Coronary artery (tissue), 2 donors: Measurements from ENCODE around the gene HOXC5.

Experiments
- DNase-seq: peaks from one replicate; pipeline ENCODE4 v3.0.0-alpha.2; 2017; ENCODE audit warnings: low spot score
- H3K27ac ChIP-seq, 2 donors: fragments of 200-600 bp; sonication (generic); one replicate each; pipeline ENCODE4 v1.5.1; 2016 to 2019
- H3K4me3 ChIP-seq: fragments of 200-600 bp; sonication (generic); 2 replicates; pipeline ENCODE4 v1.5.1; 2016; ENCODE audit warnings: mild to moderate bottlenecking, moderate library complexity
- CTCF ChIP-seq: fragments of 200-600 bp; sonication (generic); IDR thresholded peaks from one replicate; pipeline ENCODE4 v1.5.1; 2019; ENCODE audit warnings: antibody characterized with exemption

Gene HOXC5

GRCh38 chr12:53986686-53987483 is 46.0 kb upstream of the HOXC5 start:
- no peak for TF ChIP-seq CTCF
- Histone ChIP-seq H3K27ac (no peak overlapping the region), H3K4me3 (no peak overlapping the region)
- no peak for DNase-seq

- Histone ChIP-seq H3K27ac (no peak overlapping the region), H3K4me3 (no peak overlapping the region)
- no peak for TF ChIP-seq CTCF
- no peak for DNase-seq
Observed at GRCh38 chr12:53987787-53988230, 45.0 kb upstream of the HOXC5 start.

GRCh38 chr12:53988541-53989226 is 44.2 kb upstream of the HOXC5 start:
- TF ChIP-seq CTCF = no peak
- DNase-seq = no peak
- Histone ChIP-seq H3K27ac (no peak overlapping the region), H3K4me3 (no peak overlapping the region)

- peak overlapping the region; percentile 31 for H3K4me3 ChIP-seq
- H3K27ac ChIP-seq = no peak overlapping the region
- DNase-seq = no peak
- TF ChIP-seq CTCF = no peak
Observed at GRCh38 chr12:53989227-53990113, 43.4 kb upstream of the HOXC5 start.

- DNase-seq = no peak
- H3K4me3 ChIP-seq = no peak overlapping the region
- TF ChIP-seq CTCF = no peak
- H3K27ac ChIP-seq = no peak overlapping the region
Observed at GRCh38 chr12:53990311-53991076, 42.4 kb upstream of the HOXC5 start.

- DNase-seq = no peak
- Histone ChIP-seq H3K27ac (no peak overlapping the region), H3K4me3 (no peak overlapping the region)
- no peak for TF ChIP-seq CTCF
Observed at GRCh38 chr12:53991077-53991460, 41.8 kb upstream of the HOXC5 start.
